Gastroesophageal sphincter (tissue), 3 donors: Measurements from ENCODE around the gene PCSK2.

Experiments
- CTCF ChIP-seq, 4 experiments: fragments of 200-600 bp in 2 of 4; fragments of 450-650 bp in 2 of 4; sonication (generic) in 1 of 4; IDR thresholded peaks; one replicate each; pipeline ENCODE4 v1.5.1; 2017 to 2019; ENCODE audit warnings: antibody characterized with exemption in 4 of 4, mild to moderate bottlenecking in 2 of 4, moderate library complexity in 2 of 4
- EP300 ChIP-seq: sonication (generic); formaldehyde crosslinking; IDR thresholded peaks from one replicate; pipeline ENCODE4 v1.6.1; 2017; ENCODE audit warnings: antibody characterized with exemption, mild to moderate bottlenecking

GRCh38 chr20:17511401-17511800, 284.6 kb downstream of the PCSK2 start:
- no peak for TF ChIP-seq EP300
- no peak for TF ChIP-seq CTCF (IDR thresholded peaks at IDR 0.05)
